NCI-H1417 (cell line): ENCODE results near the gene KDM4B.

ENCODE experiments used
- DNase-seq, 3 experiments: peaks; one replicate each; lab custom pipeline; 2025; lab: John Stamatoyannopoulos, UW

Gene KDM4B

GRCh38 chr19:5013761-5014160 is 44.8 kb downstream of the KDM4B start:
- no peak for DNase-seq

GRCh38 chr19:5014941-5015340 is 46.0 kb downstream of the KDM4B start:
- DNase-seq: no peak

GRCh38 chr19:5016268-5016667 is 47.4 kb downstream of the KDM4B start:
- DNase-seq: no peak

- DNase-seq: no peak
These were observed 47.9 kb downstream of the KDM4B start for GRCh38 chr19:5016781-5017180.

- DNase-seq: no peak
These were observed 48.3 kb downstream of the KDM4B start for GRCh38 chr19:5017235-5017634.

- no peak for DNase-seq
These were observed 49.5 kb downstream of the KDM4B start for GRCh38 chr19:5018224-5019015.

GRCh38 chr19:5020368-5020767 is 51.5 kb downstream of the KDM4B start:
- DNase-seq: no peak

GRCh38 chr19:5021046-5021445 is 52.1 kb downstream of the KDM4B start:
- no peak for DNase-seq

GRCh38 chr19:5022066-5022860 is 53.4 kb downstream of the KDM4B start:
- DNase-seq: no peak

GRCh38 chr19:5023128-5023571 is 54.2 kb downstream of the KDM4B start:
- no peak for DNase-seq

GRCh38 chr19:5024282-5024681 is 55.4 kb downstream of the KDM4B start:
- DNase-seq: no peak

- no peak for DNase-seq
These were observed 56.1 kb downstream of the KDM4B start for GRCh38 chr19:5025027-5025426.

GRCh38 chr19:5026706-5027273 is 57.9 kb downstream of the KDM4B start:
- DNase-seq: no peak

GRCh38 chr19:5028229-5028886 is 59.4 kb downstream of the KDM4B start:
- DNase-seq: no peak

GRCh38 chr19:5029596-5029995 is 60.7 kb downstream of the KDM4B start:
- DNase-seq: peak in 2 of 3 experiments; percentile 45 to 57

- DNase-seq: no peak
These were observed 61.4 kb downstream of the KDM4B start for GRCh38 chr19:5030136-5030820.

- DNase-seq: no peak
These were observed 61.9 kb downstream of the KDM4B start for GRCh38 chr19:5030822-5031221.

GRCh38 chr19:5031231-5032100 is 62.6 kb downstream of the KDM4B start:
- peak; percentile 72 to 83 (median 82) for DNase-seq

GRCh38 chr19:5032101-5032967 is 63.4 kb downstream of the KDM4B start:
- peak in 1 of 3 experiments; percentile 24 for DNase-seq
